Stimulated activated CD4-positive, alpha-beta T cell treated with anti-CD3 and anti-CD28 coated beads, Interleukin-2, amount 100 ng/mL, for 48 hours (primary cell): ENCODE results near the gene TENM4.

Source experiments
- DNase-seq, 2 donors: peaks; one replicate each; pipeline ENCODE4 v3.0.0-alpha.2; 2020

TENM4 gene

GRCh38 chr11:78952175-78952574, 488.7 kb downstream of the TENM4 start:
- no peak for DNase-seq

GRCh38 chr11:78949976-78950690, 490.7 kb downstream of the TENM4 start:
- no peak for DNase-seq

DNA sequence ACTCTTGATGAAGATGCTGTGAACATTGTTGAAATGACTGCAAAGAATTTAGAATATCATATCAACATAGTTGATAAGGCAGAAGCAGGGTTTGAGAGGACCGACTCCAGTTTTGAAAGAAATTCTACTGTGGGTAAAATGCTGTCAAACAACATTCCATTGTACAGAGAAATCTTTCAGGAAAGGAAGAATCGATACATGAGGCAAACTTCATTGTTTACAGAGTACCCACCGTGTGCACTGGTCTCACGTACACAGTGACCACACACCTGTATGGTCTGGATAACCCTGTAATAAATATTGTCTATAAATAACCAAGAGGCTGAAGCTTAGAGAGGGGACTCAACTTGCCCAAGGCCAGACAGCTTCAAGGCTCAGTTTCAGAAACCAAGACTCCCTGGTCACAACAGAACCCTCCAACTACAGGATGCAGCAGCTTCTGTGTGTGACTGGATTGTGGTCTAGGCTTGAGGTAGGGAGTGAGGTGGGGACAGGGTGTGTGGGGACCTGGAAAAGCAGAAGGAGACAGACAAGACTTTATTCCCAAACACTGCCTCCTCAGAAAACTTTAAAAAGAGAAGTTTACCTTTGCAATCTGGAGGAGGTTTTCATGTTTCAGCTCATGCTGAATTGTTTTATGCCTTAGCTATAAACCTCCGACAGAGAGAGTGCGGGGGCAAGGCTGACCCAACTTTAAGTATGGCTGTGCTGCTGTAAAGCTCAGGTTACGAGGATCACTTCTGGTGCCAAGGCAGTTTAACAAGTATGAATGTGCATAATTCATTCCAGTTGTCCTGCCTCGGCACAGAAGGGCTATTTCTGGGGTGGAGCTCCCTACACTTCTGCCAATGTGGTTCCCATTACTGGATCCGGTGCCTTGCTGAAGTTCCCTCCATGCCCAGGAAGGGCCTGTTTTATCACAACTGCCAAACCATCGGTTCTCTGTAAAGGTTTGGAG, 493.6 kb downstream of the TENM4 start:
- no peak for DNase-seq

DNA sequence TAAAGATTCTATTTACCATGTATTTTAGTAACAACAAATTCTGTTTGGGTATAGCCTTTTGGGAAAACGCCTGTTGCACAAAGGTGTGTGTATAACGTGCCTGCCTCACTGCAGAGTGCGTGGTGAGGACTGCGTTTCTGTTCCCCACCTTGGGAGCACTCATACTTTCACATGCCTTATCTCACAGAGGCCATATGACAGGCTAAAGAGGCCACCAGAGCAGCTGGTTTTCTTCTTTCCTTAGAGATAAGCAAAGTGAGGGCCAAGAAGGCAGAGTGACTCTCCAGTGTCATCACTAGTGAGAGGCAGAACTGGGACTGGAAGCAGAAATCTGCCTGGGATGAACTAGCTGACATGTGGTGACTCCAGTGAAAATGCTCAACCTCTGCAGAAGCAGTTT, 497.0 kb downstream of the TENM4 start:
- no peak for DNase-seq

DNA sequence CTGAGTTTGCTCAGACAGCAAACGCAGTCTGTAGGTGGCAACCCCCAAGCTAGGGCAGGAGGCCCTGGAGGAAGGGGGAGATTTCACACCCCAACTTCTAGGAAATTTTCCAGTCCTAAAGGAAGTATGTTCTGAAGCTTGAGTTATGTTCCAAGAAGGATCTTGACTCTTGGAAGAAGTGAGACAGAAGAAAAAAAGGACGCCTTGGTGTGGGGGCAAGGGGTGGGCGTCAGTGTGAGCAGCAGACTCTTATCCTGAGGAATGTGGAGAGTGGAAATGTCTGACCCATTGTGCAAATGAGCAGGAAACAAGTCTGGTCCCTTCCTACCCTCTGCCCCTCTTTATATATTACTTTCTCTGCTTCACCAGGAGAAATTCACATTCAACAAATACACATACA, 497.7 kb downstream of the TENM4 start:
- no peak for DNase-seq

GRCh38 chr11:78941226-78941851, 499.5 kb downstream of the TENM4 start:
- no peak for DNase-seq

DNA sequence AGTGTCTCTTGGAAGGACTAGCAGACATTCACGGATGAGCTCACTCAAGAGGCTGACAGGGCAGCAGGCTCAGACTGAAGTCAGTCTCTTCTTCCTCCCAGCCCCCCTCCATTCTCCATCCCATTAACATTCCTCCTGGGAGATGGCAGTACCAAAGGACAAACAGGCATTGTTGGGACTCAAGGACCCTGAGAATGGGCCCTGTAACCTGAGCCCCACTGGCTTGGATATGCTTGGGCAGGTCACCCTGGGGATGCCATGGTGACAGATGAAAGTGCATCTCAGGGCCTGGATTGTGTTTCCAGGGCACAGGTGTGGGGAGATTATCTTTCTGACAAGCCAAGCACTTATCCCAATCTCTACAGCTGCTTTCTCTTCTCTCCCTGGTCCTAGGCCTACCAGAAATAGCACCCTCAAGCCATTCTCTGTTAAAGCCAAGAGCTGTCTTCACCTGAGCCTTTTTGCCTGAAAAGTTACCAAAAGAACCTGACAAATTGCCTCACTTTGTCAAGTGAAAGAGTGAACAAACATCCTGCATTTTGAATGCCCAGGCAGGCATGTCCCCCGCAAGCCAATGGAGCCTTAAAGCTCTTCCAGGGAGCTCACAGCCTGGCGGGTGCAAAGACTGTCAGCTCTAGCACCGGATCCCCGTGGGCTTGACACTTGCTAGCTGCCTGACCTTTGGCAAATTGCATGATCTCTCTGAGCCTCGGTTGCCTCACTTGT, 500.2 kb downstream of the TENM4 start:
- no peak for DNase-seq

DNA sequence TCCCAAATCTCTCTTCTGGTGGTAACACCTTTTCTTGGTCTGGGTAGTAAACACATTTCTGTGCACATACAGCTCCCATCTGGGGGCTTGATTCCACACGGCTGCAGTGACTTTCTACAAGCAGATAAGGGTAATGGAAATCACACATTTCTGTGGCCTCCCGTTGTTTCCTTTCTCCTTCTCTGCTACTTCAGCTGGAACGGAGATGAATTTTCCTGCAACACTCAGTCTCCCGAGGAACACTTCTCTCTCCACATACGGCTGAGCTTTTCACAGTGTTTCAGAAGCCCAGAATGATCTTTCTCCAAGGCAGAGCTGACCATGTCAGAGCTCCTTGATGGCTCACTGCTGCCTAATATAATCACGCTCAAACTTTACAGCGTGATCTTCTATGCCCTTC, 501.9 kb downstream of the TENM4 start:
- no peak for DNase-seq

GRCh38 chr11:78938036-78938435, 502.8 kb downstream of the TENM4 start:
- DNase-seq = no peak

GRCh38 chr11:78935398-78936068, 505.3 kb downstream of the TENM4 start:
- DNase-seq = no peak

DNA sequence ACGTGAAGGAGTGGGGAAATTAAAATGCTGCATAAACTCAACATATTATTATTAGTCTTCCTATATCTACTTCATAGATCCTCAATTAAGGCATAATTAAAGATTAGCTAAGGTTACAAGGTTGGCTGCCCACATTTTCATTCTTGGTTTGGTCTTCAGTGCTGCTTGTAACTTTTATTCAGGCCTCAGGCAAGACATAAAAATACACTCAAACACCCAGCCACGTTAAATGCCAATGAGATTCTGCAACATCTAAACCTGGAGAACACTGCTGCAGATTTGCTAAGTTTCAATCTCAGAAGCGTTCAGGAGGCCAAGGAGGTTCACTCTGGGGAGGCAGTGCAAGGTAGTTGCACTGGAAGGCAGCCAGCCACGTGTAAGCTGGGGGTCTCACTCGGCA, 507.5 kb downstream of the TENM4 start:
- DNase-seq = no peak

GRCh38 chr11:78932757-78933156, 508.1 kb downstream of the TENM4 start:
- no peak for DNase-seq

DNA sequence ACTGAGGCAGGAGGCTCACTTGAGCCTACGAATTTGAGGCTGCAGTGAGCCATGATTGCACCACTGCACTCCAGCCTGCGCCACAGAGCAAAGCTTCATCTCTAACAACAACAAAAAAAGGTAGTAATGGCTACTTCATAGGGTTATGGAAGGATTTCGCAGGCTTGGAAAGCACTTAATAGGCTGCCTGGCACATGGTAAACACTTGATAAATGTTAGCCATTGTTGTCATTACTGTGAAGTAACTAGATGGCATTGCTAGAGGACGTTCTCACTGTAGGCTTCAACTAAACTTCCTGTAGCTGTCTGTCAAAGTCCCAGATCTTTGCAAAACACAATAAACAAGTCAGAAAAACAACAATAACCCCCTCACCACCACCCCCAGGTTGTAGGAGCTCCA, 508.9 kb downstream of the TENM4 start:
- DNase-seq = no peak

DNA sequence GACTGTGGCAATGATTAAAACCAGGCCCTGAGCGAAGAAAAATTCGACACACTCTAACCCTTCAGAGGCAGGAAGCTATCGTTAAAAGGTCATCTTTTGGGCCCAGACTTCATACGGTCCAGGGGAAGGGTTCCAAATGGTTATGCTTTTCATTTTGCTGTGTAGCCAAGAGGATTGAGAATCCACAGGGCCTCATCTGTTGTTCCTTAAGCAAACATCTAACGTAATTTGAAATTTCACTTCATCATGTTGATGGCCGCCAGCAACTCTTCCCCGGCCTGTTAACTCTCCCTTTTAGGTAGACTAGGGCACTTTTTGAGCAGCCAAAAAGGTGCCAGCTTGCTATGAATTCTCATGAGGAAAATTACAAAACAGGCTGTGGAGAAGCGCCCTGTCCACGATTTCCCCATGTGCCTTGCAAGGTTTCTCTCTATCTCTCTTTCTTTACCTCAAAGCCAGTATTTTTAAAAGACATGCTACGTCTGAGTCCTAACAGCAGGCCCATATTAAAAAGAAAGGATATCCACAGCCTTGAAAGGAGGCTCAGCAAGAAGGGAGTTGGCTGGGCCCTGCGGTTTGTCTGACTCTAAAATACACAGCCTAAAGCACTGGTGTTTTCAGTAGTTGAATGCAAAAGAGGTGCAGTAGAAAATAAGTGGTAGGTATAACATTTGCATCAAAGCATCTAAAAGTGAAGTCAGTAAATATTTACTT, 509.9 kb downstream of the TENM4 start:
- no peak for DNase-seq

DNA sequence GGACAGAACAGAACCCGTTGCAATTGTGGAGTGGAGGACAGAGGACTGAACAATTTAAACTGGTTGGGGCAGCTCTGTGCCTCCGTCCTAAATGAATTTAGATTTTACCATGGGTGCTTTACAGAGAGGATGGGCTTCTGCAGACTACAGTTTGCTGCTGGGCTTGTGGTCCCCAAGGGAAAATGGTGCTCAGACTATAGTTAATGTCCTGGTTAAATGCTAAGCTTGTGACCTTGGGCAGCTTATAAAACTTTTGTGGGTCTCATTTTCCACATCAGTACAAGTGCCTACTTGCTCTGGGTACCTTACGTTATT, 511.0 kb downstream of the TENM4 start:
- DNase-seq = no peak

DNA sequence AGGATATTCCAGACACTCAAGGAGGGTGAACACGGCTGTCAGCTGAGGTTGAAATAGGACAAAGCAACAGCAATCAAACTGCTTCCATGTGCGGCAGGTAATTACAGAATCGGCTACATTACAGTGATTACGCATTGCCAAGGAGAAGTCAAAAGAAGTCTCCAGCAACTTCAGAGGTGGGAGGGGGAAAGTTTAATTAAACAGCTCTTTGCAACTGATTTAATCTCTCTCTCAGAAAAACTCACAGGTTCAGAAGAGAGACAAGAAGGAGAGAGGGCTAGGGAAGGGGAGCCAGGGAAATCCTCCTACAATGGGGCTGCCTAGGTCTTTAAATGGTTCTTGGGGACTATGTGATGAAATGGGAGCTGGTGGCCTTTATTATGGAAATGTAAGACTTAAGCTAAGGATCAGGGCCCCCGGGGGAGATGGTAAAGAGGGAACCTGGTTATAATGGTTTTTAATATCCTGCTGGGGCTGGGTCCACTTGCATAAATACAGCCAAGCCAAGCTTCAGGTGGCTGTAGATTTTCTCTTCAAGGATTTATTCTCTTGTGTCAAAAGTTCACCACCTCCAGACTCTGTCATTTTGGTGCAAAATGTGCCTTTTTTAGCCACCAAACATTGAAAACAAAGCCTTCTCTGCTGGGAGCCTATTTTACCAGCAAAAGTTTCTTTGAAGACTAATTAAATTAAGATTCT, 511.5 kb downstream of the TENM4 start:
- DNase-seq = no peak

- DNase-seq = no peak
These were observed 513.3 kb downstream of the TENM4 start for GRCh38 chr11:78927511-78927910.

DNA sequence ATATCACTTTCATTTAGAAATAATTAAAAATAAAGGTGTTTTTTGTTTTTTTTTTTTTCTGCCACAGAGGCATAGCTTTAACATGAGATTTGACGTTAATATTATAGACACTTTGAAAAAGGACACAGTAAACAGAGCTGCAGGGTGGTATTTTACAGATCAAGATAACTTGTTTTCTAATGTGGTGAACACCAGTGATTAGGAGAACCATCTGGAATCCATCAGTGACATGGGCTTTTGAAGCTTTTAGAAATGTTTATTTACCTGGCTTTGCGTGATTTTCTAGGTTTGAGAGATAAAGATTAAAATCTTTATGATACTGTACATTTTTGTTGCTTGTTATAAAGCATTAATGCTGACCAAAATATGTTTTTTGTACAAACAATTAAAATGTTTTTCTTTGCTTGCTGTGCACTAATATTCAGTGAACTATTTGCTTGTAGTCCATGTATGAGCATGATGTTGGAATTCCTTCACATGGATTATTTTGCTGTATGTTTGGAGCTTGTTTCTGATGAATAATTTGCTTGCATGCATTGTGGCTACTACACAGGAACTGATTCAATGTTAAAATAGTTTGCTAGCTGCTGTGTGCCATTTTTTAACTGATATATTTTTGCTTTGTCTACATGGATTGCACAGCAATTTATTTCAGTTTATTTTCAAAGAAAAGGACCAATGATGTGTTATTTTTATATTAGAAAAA, 514.0 kb downstream of the TENM4 start:
- no peak for DNase-seq

- no peak for DNase-seq
These were observed 515.4 kb downstream of the TENM4 start for GRCh38 chr11:78925387-78925786.

- DNase-seq = no peak
These were observed 517.8 kb downstream of the TENM4 start for GRCh38 chr11:78922859-78923625.
